ENCODE measurements around the gene MYO16.

Gene MYO16

GRCh38 chr13:108877300-108877699, 247.9 kb downstream of the MYO16 start:
- H3K4me1 ChIP-seq (ENCODE audit: control insufficient read depth, insufficient read depth, low read length), result no peaks in the 10 kb centered on the region
- no peaks in the 10 kb centered on the region for H3K9me3 ChIP-seq (ENCODE audit: control insufficient read depth, insufficient read depth, low read depth, low read length)
- CTCF ChIA-PET, result interaction anchor here (0.7 kb wide), 1 partner anchor 19 kb away, joined by 3 read pairs; no protein-coding TSS in a partner anchor
- H3K4me3 ChIP-seq (ENCODE audit: low read depth, low read length), result no peak overlapping the region
- POLR2A ChIA-PET, result no interaction called here
- H3K27ac ChIP-seq (ENCODE audit: extremely low read depth, low read depth, low read length), result no peak overlapping the region
- no peaks in the 10 kb centered on the region for H3K36me3 ChIP-seq (ENCODE audit: control insufficient read depth in 2 of 2, insufficient read depth in 1 of 2, low read length in 2 of 2)
- TF ChIP-seq MEIS1 (CRISPR knock-in tag; IDR thresholded peaks at IDR 0.05; ENCODE audit: borderline replicate concordance) (no peak), ZNF324 (tag by site-specific recombination; IDR thresholded peaks at IDR 0.05) (no peak), FEZF1 (tag by site-specific recombination; IDR thresholded peaks at IDR 0.05) (no peak), REST (tag by site-specific recombination; IDR thresholded peaks at IDR 0.05) (no peak), ZFP69B (tag by site-specific recombination; IDR thresholded peaks at IDR 0.05) (no peak), ZNF513 (tag by site-specific recombination; IDR thresholded peaks at IDR 0.05) (no peak), ZNF624 (tag by site-specific recombination; IDR thresholded peaks at IDR 0.05) (no peak), ZNF37A (tag by site-specific recombination; IDR thresholded peaks at IDR 0.05) (no peak), ZFHX2 (tag by site-specific recombination; conservative IDR thresholded peaks at IDR 0.05) (no peak), HIC1 (tag by site-specific recombination; IDR thresholded peaks at IDR 0.05) (no peak), ZNF211 (tag by site-specific recombination; IDR thresholded peaks at IDR 0.05; ENCODE audit: low read depth) (no peak), ZNF302 (tag by site-specific recombination; IDR thresholded peaks at IDR 0.05; ENCODE audit: low read depth) (no peak), ZSCAN23 (tag by site-specific recombination; IDR thresholded peaks at IDR 0.05) (no peak), ZBTB11 (tag by site-specific recombination; conservative IDR thresholded peaks at IDR 0.05; ENCODE audit: low read depth) (no peak)

- POLR2A ChIA-PET, result no interaction called here
- Histone ChIP-seq H3K4me3 (ENCODE audit: low read depth, low read length) (no peak overlapping the region), H3K4me1 (ENCODE audit: control insufficient read depth, insufficient read depth, low read length) (no peaks in the 10 kb centered on the region), H3K36me3 (ENCODE audit: control insufficient read depth in 2 of 2, insufficient read depth in 1 of 2, low read length in 2 of 2) (no peaks in the 10 kb centered on the region), H3K9me3 (ENCODE audit: control insufficient read depth, insufficient read depth, low read depth, low read length) (no peaks in the 10 kb centered on the region), H3K27ac (ENCODE audit: extremely low read depth, low read depth, low read length) (no peak overlapping the region)
- CTCF ChIA-PET, result no interaction called here
- TF ChIP-seq HOXA7 (CRISPR knock-in tag; IDR thresholded peaks at IDR 0.05; ENCODE audit: borderline replicate concordance) (no peak), ZNF518A (tag by site-specific recombination; conservative IDR thresholded peaks at IDR 0.05; ENCODE audit: low read depth) (no peak), ZNF26 (tag by site-specific recombination; IDR thresholded peaks at IDR 0.05) (no peak), MYNN (tag by site-specific recombination; IDR thresholded peaks at IDR 0.05; ENCODE audit: borderline replicate concordance) (no peak)
Measured at GRCh38 chr13:108878732-108879131, 249.3 kb downstream of the MYO16 start.

Data from HEK293 (cell line).